NOMO-1 (cell line): Measurements from ENCODE around the gene FSHR.
A peak's percentile ranks its signal among the peaks of the same experiment; 100 is the strongest.

Source experiments
- DNase-seq, 2 experiments: peaks; one replicate each; lab custom pipeline; 2025; ENCODE audit not compliant: unreplicated experiment in 2 of 2; lab: John Stamatoyannopoulos, UW

Gene FSHR

DNA sequence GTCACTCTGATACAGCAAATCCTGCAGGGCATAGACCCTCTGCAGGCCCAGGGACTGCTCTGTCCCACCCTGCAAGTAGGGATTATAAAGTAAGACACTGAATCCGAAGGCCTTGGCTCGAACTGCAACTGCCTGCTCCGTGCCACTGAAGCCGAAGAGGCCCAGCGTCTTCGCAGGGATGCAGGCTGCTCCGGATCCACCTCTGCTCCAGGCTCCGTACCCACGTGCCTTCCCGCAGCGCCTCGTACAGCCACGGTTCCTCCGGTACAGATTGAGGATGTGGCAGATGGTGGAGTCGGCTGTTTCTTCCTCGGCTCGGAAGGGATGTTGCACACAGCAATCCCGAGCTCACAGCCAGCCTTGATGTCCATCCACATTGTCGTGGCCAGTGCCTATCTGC is 238.4 kb downstream of the FSHR start:
- DNase-seq, result no peak

GRCh38 chr2:48915227-48915626 is 239.1 kb downstream of the FSHR start:
- no peak for DNase-seq

GRCh38 chr2:48914477-48915089 is 239.7 kb downstream of the FSHR start:
- peak in 1 of 2 experiments; percentile 24 for DNase-seq
